ENCODE measurements around the gene TLE4. TPM values are rescaled to one million over a fixed set of nuclear protein-coding genes. Genes with fewer than 3 reads are reported as not detected.
"Not testable (repeated sequence)": the region's sequence is repeated elsewhere in the genome, so short reads cannot be mapped to it uniquely, and the experiment has no call there.

The TLE4 gene
- total RNA-seq, 1 experiment from 2014 or later: 17.9 TPM

GRCh38 chr9:79604149-79604548 is 32.4 kb downstream of the TLE4 start:
- ChIA-PET POLR2A (ENCODE audit: unreplicated experiment) (no interaction called here), CTCF (no interaction called here)
- Histone ChIP-seq H3K9me3 (ENCODE audit: low read length) (no peaks in the 10 kb centered on the region), H4K20me1 (ENCODE audit: low read length) (no peaks in the 10 kb centered on the region), H3K4me2 (ENCODE audit: low read length) (no peak overlapping the region), H3K4me3 (ENCODE audit: low read length) (no peak overlapping the region), H3K27me3 (ENCODE audit: low read length) (no peaks in the 10 kb centered on the region), H3K4me1 (ENCODE audit: insufficient read depth, low read length) (no peaks in the 10 kb centered on the region), H3K79me2 (ENCODE audit: low read length) (no peaks in the 10 kb centered on the region), H3K27ac (ENCODE audit: low read length) (no peak overlapping the region), H3F3A (ENCODE audit: low read length, unreplicated experiment) (no peaks in the 10 kb centered on the region), H3K36me3 (ENCODE audit: low read depth, low read length) (no peaks in the 10 kb centered on the region), H3K9me2 (replicated peaks; ENCODE audit: low read length) (no peaks in the 10 kb centered on the region), H2AFZ (ENCODE audit: low read length) (no peak overlapping the region), H3K9ac (ENCODE audit: low read length) (no peak overlapping the region)
- intact Hi-C loops (cut with micrococcal nuclease): no loop called here
- ATAC-seq (no peak), DNase-seq (no peak)
- TF ChIP-seq EZH2phosphoT487 (IDR thresholded peaks at IDR 0.05; ENCODE audit: borderline replicate concordance, low read length) (no peak), CTCF (conservative IDR thresholded peaks at IDR 0.05; ENCODE audit: low read depth, low read length) (no peak), EZH2 (IDR thresholded peaks at IDR 0.05; ENCODE audit: low read length, unreplicated experiment) (no peak)
- BruUV-seq (replicated peaks): no TSS peak

- Histone ChIP-seq H3K4me1 (ENCODE audit: insufficient read depth, low read length) (no peaks in the 10 kb centered on the region), H3K9me3 (ENCODE audit: low read length) (no peaks in the 10 kb centered on the region), H3F3A (ENCODE audit: low read length, unreplicated experiment) (no peaks in the 10 kb centered on the region), H3K4me3 (ENCODE audit: low read length) (no peak overlapping the region), H3K79me2 (ENCODE audit: low read length) (no peaks in the 10 kb centered on the region), H3K27ac (ENCODE audit: low read length) (no peak overlapping the region), H2AFZ (ENCODE audit: low read length) (no peak overlapping the region), H3K27me3 (ENCODE audit: low read length) (no peaks in the 10 kb centered on the region), H3K4me2 (ENCODE audit: low read length) (no peak overlapping the region), H3K9me2 (replicated peaks; ENCODE audit: low read length) (no peaks in the 10 kb centered on the region), H3K9ac (ENCODE audit: low read length) (no peak overlapping the region), H3K36me3 (ENCODE audit: low read depth, low read length) (no peaks in the 10 kb centered on the region), H4K20me1 (ENCODE audit: low read length) (no peaks in the 10 kb centered on the region)
- intact Hi-C loops (cut with micrococcal nuclease): no loop called here
- POLR2A ChIA-PET (ENCODE audit: unreplicated experiment): no interaction called here
- TF ChIP-seq EZH2phosphoT487 (IDR thresholded peaks at IDR 0.05; ENCODE audit: borderline replicate concordance, low read length): no peak
- no peak for TF ChIP-seq EZH2 (IDR thresholded peaks at IDR 0.05; ENCODE audit: low read length, unreplicated experiment)
- TF ChIP-seq CTCF (conservative IDR thresholded peaks at IDR 0.05; ENCODE audit: low read depth, low read length): no peak
- ATAC-seq (no peak), DNase-seq (no peak)
- CTCF ChIA-PET: no interaction called here
- BruUV-seq (replicated peaks): no TSS peak
Observed at GRCh38 chr9:79604921-79605562, 33.3 kb downstream of the TLE4 start.

- POLR2A ChIA-PET (ENCODE audit: unreplicated experiment); H3K4me3 ChIP-seq (ENCODE audit: low read length); intact Hi-C loops (cut with micrococcal nuclease): not testable (repeated sequence)
Observed at GRCh38 chr9:79606529-79606928, 34.8 kb downstream of the TLE4 start.

More at GRCh38 chr9:79606529-79606928, 34.8 kb downstream of the TLE4 start:
- H3K4me1 ChIP-seq (ENCODE audit: insufficient read depth, low read length); DNase-seq; ATAC-seq; H2AFZ ChIP-seq (ENCODE audit: low read length); H3F3A ChIP-seq (ENCODE audit: low read length, unreplicated experiment); H3K9ac ChIP-seq (ENCODE audit: low read length); H3K9me3 ChIP-seq (ENCODE audit: low read length); H3K4me2 ChIP-seq (ENCODE audit: low read length); H3K27me3 ChIP-seq (ENCODE audit: low read length); H3K36me3 ChIP-seq (ENCODE audit: low read depth, low read length); BruUV-seq (replicated peaks); H3K27ac ChIP-seq (ENCODE audit: low read length); H4K20me1 ChIP-seq (ENCODE audit: low read length); H3K9me2 ChIP-seq (replicated peaks; ENCODE audit: low read length); H3K79me2 ChIP-seq (ENCODE audit: low read length); CTCF ChIA-PET: not testable (repeated sequence)

All from PC-3 (cell line).